Measurements from ENCODE around the gene ADNP. TPM values are rescaled to one million over a fixed set of nuclear protein-coding genes. Genes with fewer than 3 reads are reported as not detected.

ADNP gene
- total RNA-seq, 1 donor from 2014 or later = 139 TPM

DNA sequence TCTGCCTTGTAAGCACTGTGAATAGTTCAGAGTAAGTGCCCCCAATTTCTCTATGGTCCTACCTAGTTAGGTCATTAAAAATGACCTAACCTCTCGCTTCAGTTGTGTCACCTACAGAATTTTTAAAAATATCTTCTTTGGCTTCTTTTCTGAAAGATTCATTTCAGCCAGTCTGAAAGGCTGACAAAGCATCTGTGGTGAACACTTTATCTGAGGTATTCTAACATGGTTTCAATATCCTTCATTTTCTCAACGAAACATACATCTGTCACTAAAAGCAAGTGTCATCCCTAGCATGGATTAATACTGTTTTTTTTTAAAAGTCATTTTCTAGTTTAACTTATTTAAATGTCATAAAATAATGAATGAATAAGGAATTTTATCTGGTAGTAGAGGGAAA, 22.0 kb upstream of the ADNP start:
- Mint-ChIP-seq H3K4me1 (ENCODE audit: low read depth, unreplicated experiment) (peaks cover 16% of the 10 kb centered on the region), H3K36me3 (ENCODE audit: unreplicated experiment) (no peaks in the 10 kb centered on the region), H3K9me3 (ENCODE audit: unreplicated experiment) (peaks cover 1% of the 10 kb centered on the region), H3K4me3 (ENCODE audit: unreplicated experiment) (no peak overlapping the region), H3K27me3 (ENCODE audit: unreplicated experiment) (peaks cover 2% of the 10 kb centered on the region), H3K27ac (ENCODE audit: unreplicated experiment) (no peak overlapping the region)
- DNase-seq = no peak
- TF ChIP-seq, protein P1, sequence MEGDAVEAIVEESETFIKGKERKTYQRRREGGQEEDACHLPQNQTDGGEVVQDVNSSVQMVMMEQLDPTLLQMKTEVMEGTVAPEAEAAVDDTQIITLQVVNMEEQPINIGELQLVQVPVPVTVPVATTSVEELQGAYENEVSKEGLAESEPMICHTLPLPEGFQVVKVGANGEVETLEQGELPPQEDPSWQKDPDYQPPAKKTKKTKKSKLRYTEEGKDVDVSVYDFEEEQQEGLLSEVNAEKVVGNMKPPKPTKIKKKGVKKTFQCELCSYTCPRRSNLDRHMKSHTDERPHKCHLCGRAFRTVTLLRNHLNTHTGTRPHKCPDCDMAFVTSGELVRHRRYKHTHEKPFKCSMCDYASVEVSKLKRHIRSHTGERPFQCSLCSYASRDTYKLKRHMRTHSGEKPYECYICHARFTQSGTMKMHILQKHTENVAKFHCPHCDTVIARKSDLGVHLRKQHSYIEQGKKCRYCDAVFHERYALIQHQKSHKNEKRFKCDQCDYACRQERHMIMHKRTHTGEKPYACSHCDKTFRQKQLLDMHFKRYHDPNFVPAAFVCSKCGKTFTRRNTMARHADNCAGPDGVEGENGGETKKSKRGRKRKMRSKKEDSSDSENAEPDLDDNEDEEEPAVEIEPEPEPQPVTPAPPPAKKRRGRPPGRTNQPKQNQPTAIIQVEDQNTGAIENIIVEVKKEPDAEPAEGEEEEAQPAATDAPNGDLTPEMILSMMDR (IDR thresholded peaks at IDR 0.05; ENCODE audit: partially characterized antibody, unreplicated experiment) = no peak

DNA sequence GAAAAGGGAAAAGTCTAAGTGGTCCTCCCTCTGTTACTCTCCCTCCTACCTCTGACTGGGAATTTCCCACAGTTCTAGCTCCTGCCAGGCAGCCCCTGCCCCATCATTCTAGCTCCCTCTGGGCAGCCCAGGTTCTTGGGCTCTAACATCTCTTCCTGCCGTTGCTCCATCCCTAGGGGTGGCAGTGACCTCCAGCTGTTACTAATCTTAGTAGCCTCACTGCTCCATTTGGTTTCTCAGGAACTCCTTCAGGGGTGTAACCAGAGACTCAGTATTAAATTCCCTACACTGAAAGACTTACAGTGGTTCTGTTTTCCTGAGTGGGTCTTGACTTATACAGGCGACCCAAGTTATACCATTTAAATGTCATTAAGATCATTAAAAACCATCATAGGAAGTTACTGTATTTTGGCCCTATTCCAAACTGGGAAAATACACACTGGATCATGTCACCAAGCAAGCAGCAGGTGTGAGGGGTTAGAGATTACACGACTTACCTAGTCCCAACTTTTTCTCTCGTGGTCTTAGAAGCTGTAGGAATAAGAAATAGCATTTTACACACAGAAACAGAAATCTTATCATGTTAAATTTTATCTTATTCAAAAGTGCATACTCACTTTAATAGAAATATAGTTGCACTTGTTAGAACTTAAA, 17.0 kb upstream of the ADNP start:
- Mint-ChIP-seq H3K4me1 (ENCODE audit: low read depth, unreplicated experiment) (no peaks in the 10 kb centered on the region), H3K27me3 (ENCODE audit: unreplicated experiment) (no peaks in the 10 kb centered on the region), H3K27ac (ENCODE audit: unreplicated experiment) (no peak overlapping the region), H3K36me3 (ENCODE audit: unreplicated experiment) (no peaks in the 10 kb centered on the region), H3K9me3 (ENCODE audit: unreplicated experiment) (no peaks in the 10 kb centered on the region), H3K4me3 (ENCODE audit: unreplicated experiment) (no peak overlapping the region)
- TF ChIP-seq, protein P1 (IDR thresholded peaks at IDR 0.05; ENCODE audit: partially characterized antibody, unreplicated experiment) = no peak
- DNase-seq = no peak

DNA sequence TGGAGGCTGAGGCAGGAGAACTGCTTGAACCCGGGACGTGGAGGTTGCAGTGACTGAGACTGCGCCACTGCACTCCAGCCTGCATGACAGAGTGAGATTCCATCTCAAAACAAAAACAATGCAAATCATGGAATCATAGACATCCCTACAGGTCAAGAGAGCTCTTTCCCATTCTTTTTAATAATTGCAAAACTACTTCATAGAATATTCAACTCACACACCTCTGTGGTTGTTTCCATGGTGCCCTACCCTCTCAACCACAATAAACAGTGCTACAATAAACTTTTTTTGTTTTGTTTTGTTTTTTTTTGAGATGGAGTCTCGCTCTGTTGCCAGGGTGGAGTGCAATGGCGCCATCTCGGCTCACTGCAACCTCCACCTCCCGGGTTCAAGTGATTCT, 11.8 kb upstream of the ADNP start:
- Mint-ChIP-seq H3K27me3 (ENCODE audit: unreplicated experiment) (no peaks in the 10 kb centered on the region), H3K4me3 (ENCODE audit: unreplicated experiment) (no peak overlapping the region), H3K4me1 (ENCODE audit: low read depth, unreplicated experiment) (no peaks in the 10 kb centered on the region), H3K27ac (ENCODE audit: unreplicated experiment) (no peak overlapping the region), H3K36me3 (ENCODE audit: unreplicated experiment) (no peaks in the 10 kb centered on the region), H3K9me3 (ENCODE audit: unreplicated experiment) (no peaks in the 10 kb centered on the region)
- no peak for DNase-seq
- TF ChIP-seq, protein P1 (IDR thresholded peaks at IDR 0.05; ENCODE audit: partially characterized antibody, unreplicated experiment) = no peak

DNA sequence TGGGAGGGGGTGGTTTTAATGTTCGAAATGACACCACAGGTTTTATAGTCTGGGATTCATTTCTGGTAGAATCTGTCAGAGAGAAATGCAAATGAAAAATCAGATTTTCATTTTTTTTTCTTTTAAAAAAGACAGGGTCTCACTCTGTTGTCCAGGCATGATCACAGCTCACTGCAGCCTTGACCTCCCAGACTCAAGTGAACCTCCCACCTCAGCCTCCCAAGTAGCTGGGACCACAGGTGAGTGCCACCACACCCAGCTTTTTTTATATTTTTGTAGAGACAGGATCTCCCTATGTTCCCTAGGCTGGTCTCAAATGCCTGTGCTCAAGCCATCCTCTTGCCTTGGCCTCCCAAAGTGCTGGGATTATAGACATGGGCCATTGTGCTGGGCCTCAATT, 2.4 kb upstream of the ADNP start:
- TF ChIP-seq, protein P1 (IDR thresholded peaks at IDR 0.05; ENCODE audit: partially characterized antibody, unreplicated experiment) = no peak
- Mint-ChIP-seq H3K27me3 (ENCODE audit: unreplicated experiment) (peaks cover 9% of the 10 kb centered on the region), H3K27ac (ENCODE audit: unreplicated experiment) (no peak overlapping the region), H3K4me3 (ENCODE audit: unreplicated experiment) (no peak overlapping the region), H3K36me3 (ENCODE audit: unreplicated experiment) (no peaks in the 10 kb centered on the region), H3K4me1 (ENCODE audit: low read depth, unreplicated experiment) (peaks cover 9% of the 10 kb centered on the region), H3K9me3 (ENCODE audit: unreplicated experiment) (peaks cover 12% of the 10 kb centered on the region)
- DNase-seq = no peak

DNA sequence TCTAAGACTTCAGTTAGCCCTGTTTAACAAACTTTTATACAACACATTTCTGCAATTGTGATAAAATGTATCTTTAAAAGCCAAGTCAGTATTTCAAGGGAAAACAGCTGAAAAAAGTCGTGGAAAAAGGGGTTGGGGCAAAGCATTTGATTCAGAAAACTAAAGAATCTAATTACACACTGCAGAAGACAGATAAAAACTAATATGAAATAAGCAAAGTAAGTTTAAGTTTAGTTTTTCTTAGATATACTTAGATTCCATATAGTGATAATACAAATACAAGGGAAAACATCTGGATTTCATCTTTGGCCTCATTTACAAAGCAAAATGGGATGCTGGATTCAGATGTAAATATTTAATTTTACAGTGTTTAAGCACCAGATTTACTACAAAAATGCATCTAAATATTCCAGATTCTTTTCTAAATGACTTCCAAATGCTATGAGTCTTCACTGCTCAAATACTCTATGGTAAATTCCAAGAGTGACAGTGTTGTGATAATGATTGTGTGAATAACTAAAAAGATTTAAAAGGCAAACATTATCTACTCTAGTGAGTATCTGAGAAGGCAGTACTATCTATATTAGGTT, 1.5 kb upstream of the ADNP start:
- Mint-ChIP-seq H3K27me3 (ENCODE audit: unreplicated experiment) (peaks cover 9% of the 10 kb centered on the region), H3K36me3 (ENCODE audit: unreplicated experiment) (no peaks in the 10 kb centered on the region), H3K9me3 (ENCODE audit: unreplicated experiment) (peaks cover 12% of the 10 kb centered on the region), H3K27ac (ENCODE audit: unreplicated experiment) (peak overlapping the region; percentile 84), H3K4me3 (ENCODE audit: unreplicated experiment) (no peak overlapping the region), H3K4me1 (ENCODE audit: low read depth, unreplicated experiment) (peaks cover 12% of the 10 kb centered on the region)
- no peak for DNase-seq
- TF ChIP-seq, protein P1 (IDR thresholded peaks at IDR 0.05; ENCODE audit: partially characterized antibody, unreplicated experiment) = no peak
